T-cell (primary cell): ENCODE measurements around the gene SYNRG. TPM values are rescaled to one million over a fixed set of nuclear protein-coding genes. Genes with fewer than 3 reads are reported as not detected.
A peak's percentile ranks its signal among the peaks of the same experiment; 100 is the strongest.
"Not testable (repeated sequence)": the region's sequence is repeated elsewhere in the genome, so short reads cannot be mapped to it uniquely, and the experiment has no call there.

Experiments
- ATAC-seq, 4 experiments: fragments of 200-7000 bp in 3 of 4; fragments of 150-1000 bp in 1 of 4; cut with Tn5 transposase; replicated peaks in 1 of 4; 1 replicate in 3 of 4; 2 replicates in 1 of 4; pipeline ENCODE4 v1.10.0; 2021; ENCODE audit warnings: moderate library complexity in 3 of 4, mild to moderate bottlenecking in 2 of 4, moderate number of reproducible peaks in 1 of 4
- CTCF ChIA-PET, 2 donors: fragments of 300-600 bp; sonication (Branson Sonifier 250); formaldehyde crosslinking; loops; one replicate each; lab custom pipeline; 2022; ENCODE audit warnings: antibody characterized with exemption in 2 of 2; lab: Charles Lee
- POLR2A ChIA-PET, 2 donors: fragments of 300-600 bp; sonication (Branson Sonifier 250); formaldehyde crosslinking; loops; one replicate each; lab custom pipeline; 2022; ENCODE audit warnings: antibody characterized with exemption in 2 of 2; lab: Charles Lee
- DNase-seq, 35 experiments: peaks; one replicate each; pipeline versions ENCODE4 v3.0.0 to v3.0.0-alpha.2; 2013 to 2023
- H3K27ac ChIP-seq: one replicate; pipeline ENCODE4 v1.5.1; 2013; ENCODE audit warnings: low read length
- H3K27me3 ChIP-seq, 2 experiments: replicated peaks in 1 of 2; 1 replicate in 1 of 2; 2 replicates in 1 of 2; pipeline versions ENCODE4 v1.6.1 to v1.7.0; 2013; ENCODE audit warnings: low read length in 1 of 2, mixed read lengths in 1 of 2; ENCODE audit not compliant: control insufficient read depth in 2 of 2, insufficient read depth in 2 of 2; ENCODE audit errors: extremely low read depth in 1 of 2
- H3K36me3 ChIP-seq, 2 donors: 1 replicate in 1 of 2; 2 replicates in 1 of 2; pipeline versions ENCODE4 v1.6.1 to v1.7.0; 2013; ENCODE audit warnings: low read length in 1 of 2; ENCODE audit not compliant: control insufficient read depth in 2 of 2, insufficient read depth in 1 of 2; ENCODE audit errors: extremely low read depth in 1 of 2
- H3K4me1 ChIP-seq, 2 experiments: 1 replicate in 1 of 2; 2 replicates in 1 of 2; pipeline versions ENCODE4 v1.6.1 to v1.7.0; 2013; ENCODE audit warnings: low read length in 2 of 2, mixed read lengths in 1 of 2; ENCODE audit not compliant: insufficient read depth in 2 of 2, control insufficient read depth in 1 of 2; ENCODE audit errors: extremely low read depth in 1 of 2
- H3K4me3 ChIP-seq, 2 donors: 1 replicate in 1 of 2; 2 replicates in 1 of 2; pipeline versions ENCODE4 v1.5.1 to v1.7.0; 2013; ENCODE audit warnings: mild to moderate bottlenecking in 2 of 2, low read length in 1 of 2, moderate library complexity in 1 of 2; ENCODE audit not compliant: control insufficient read depth in 1 of 2; ENCODE audit errors: extremely low read depth in 1 of 2
- H3K9me3 ChIP-seq: 2 replicates; pipeline ENCODE4 v1.7.0; 2013
- H3K27ac Mint-ChIP-seq, 2 donors: one replicate each; pipeline ENCODE4 v1.8.0; 2020 to 2021; ENCODE audit warnings: mild to moderate bottlenecking in 2 of 2, mixed read lengths in 2 of 2
- H3K27me3 Mint-ChIP-seq, 2 donors: one replicate each; pipeline ENCODE4 v1.8.0; 2021 to 2022; ENCODE audit warnings: mixed read lengths in 2 of 2
- H3K36me3 Mint-ChIP-seq: one replicate; pipeline ENCODE4 v1.8.0; 2021; ENCODE audit warnings: mixed read lengths
- H3K4me1 Mint-ChIP-seq, 3 donors: one replicate each; pipeline ENCODE4 v1.8.0; 2020 to 2022; ENCODE audit warnings: mixed read lengths in 3 of 3, mild to moderate bottlenecking in 1 of 3
- H3K4me3 Mint-ChIP-seq, 3 donors: one replicate each; pipeline ENCODE4 v1.8.0; 2020 to 2022; ENCODE audit warnings: mild to moderate bottlenecking in 3 of 3, mixed read lengths in 3 of 3, moderate library complexity in 3 of 3
- H3K9me3 Mint-ChIP-seq, 3 donors: one replicate each; pipeline ENCODE4 v1.8.0; 2020 to 2022; ENCODE audit warnings: mixed read lengths in 3 of 3
- WGBS: methylation state at CpG from one replicate; pipeline ENCODE4 v1.1.5; 2013; ENCODE audit warnings: missing lambda C conversion rate; ENCODE audit not compliant: insufficient coverage; 5-methylcytosine and 5-hydroxymethylcytosine counted together
- total RNA-seq, 35 experiments: library from RNA in 6 of 35; stranded (reverse) in 6 of 35; fragments of 120-200 nt in 1 of 35; gene quantifications; one replicate each; pipeline versions ENCODE4 v1.2.1 to v1.2.4 and lab custom pipeline; 2013 to 2026

SYNRG gene
- total RNA-seq, 5 donors from 2014 or later (not counting 1 experiment from before 2014, with no cell fraction given): 103 to 118 (median 113) TPM

- no peak overlapping the region for H3K27ac Mint-ChIP-seq
- H3K4me3 ChIP-seq: no peak overlapping the region
Observed at GRCh38 chr17:37517881-37518280, 91.3 kb downstream of the SYNRG start.

GRCh38 chr17:37516127-37516571, 93.1 kb downstream of the SYNRG start:
- Mint-ChIP-seq H3K9me3 (no peaks in the 10 kb centered on the region), H3K27ac (no peak overlapping the region)
- POLR2A ChIA-PET: interaction anchor here in 1 of 2 donors (0.7 kb wide), 1 partner anchor 12 kb away, joined by 3 read pairs; no protein-coding TSS in a partner anchor

More at GRCh38 chr17:37517881-37518280, 91.3 kb downstream of the SYNRG start:
- Mint-ChIP-seq H3K4me3 (no peak overlapping the region), H3K36me3 (peaks cover 50% of the 10 kb centered on the region), H3K9me3 (no peaks in the 10 kb centered on the region), H3K4me1 (peaks cover 0 to 10% (median 8%) of the 10 kb centered on the region in 3 donors), H3K27me3 (no peaks in the 10 kb centered on the region)
- 97% methylated on average over 4 of the region's 4 CpGs for WGBS
- CTCF ChIA-PET: no interaction called here
- H3K36me3 ChIP-seq: peaks cover 20 to 73% of the 10 kb centered on the region in 2 donors
- H3K27ac ChIP-seq: no peak overlapping the region
- no peak for DNase-seq
- POLR2A ChIA-PET: interaction anchor here in 1 of 2 donors (0.6 kb wide), 1 partner anchor 30 kb away, joined by 3 read pairs; no protein-coding TSS in a partner anchor
- no peaks in the 10 kb centered on the region for H3K9me3 ChIP-seq
- no peak for ATAC-seq
- H3K27me3 ChIP-seq: no peaks in the 10 kb centered on the region
- peaks cover 0 to 5% of the 10 kb centered on the region in 2 experiments for H3K4me1 ChIP-seq

GRCh38 chr17:37513711-37514110, 95.5 kb downstream of the SYNRG start:
- H3K9me3 Mint-ChIP-seq: no peaks in the 10 kb centered on the region
- Histone ChIP-seq H3K9me3 (no peaks in the 10 kb centered on the region), H3K4me3 (no peak overlapping the region), H3K36me3 (peaks cover 15 to 48% of the 10 kb centered on the region in 2 donors), H3K4me1 (peaks cover 0 to 4% of the 10 kb centered on the region in 2 experiments), H3K27ac (no peak overlapping the region), H3K27me3 (no peaks in the 10 kb centered on the region)
- CTCF ChIA-PET: no interaction called here
- ATAC-seq: no peak
- no peaks in the 10 kb centered on the region for H3K27me3 Mint-ChIP-seq
- peaks cover 11 to 17% (median 12%) of the 10 kb centered on the region in 3 donors for H3K4me1 Mint-ChIP-seq
- no peak for DNase-seq
- POLR2A ChIA-PET: no interaction called here
- H3K27ac Mint-ChIP-seq: no peak overlapping the region
- H3K4me3 Mint-ChIP-seq: no peak overlapping the region
- 95% methylated on average over 9 of the region's 10 CpGs for WGBS
- peaks cover 31% of the 10 kb centered on the region for H3K36me3 Mint-ChIP-seq

More at GRCh38 chr17:37516127-37516571, 93.1 kb downstream of the SYNRG start:
- 100% methylated on average over 2 of the region's 6 CpGs for WGBS
- Histone ChIP-seq H3K36me3 (peaks cover 20 to 70% of the 10 kb centered on the region in 2 donors), H3K9me3 (no peaks in the 10 kb centered on the region), H3K27ac (no peak overlapping the region), H3K27me3 (no peaks in the 10 kb centered on the region), H3K4me3 (no peak overlapping the region), H3K4me1 (peaks cover 0 to 5% of the 10 kb centered on the region in 2 experiments)
- peaks cover 49% of the 10 kb centered on the region for H3K36me3 Mint-ChIP-seq
- H3K27me3 Mint-ChIP-seq: no peaks in the 10 kb centered on the region
- ATAC-seq: no peak
- no peak overlapping the region for H3K4me3 Mint-ChIP-seq
- DNase-seq: no peak
- peaks cover 0 to 13% (median 8%) of the 10 kb centered on the region in 3 donors for H3K4me1 Mint-ChIP-seq
- CTCF ChIA-PET: no interaction called here

DNA sequence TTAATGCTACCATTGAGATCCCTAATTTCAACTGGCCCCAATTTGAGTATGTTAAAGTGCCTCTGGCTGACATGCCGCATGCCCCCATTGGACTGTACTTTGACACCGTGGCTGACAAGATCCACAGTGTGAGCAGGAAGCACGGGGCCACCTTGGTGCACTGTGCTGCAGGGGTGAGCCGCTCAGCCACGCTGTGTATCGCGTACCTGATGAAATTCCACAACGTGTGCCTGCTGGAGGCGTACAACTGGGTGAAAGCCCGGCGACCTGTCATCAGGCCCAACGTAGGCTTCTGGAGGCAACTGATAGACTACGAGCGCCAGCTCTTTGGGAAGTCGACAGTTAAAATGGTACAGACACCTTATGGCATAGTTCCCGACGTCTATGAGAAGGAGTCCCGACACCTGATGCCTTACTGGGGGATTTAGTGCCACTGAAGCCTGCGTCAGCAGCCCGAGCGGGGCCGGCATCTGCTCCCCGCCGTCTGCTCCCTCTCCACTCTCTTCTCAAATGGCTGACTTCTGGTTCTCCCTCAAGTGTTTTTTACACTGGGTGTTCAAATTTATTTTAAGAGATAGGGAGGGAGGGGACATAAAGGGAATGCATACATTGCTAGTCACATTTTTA, 96.7 kb downstream of the SYNRG start:
- no peak overlapping the region for H3K27ac Mint-ChIP-seq
- Histone ChIP-seq H3K27ac (no peak overlapping the region), H3K9me3 (no peaks in the 10 kb centered on the region), H3K36me3 (peaks cover 12 to 36% of the 10 kb centered on the region in 2 donors), H3K27me3 (no peaks in the 10 kb centered on the region), H3K4me1 (peaks cover 0 to 4% of the 10 kb centered on the region in 2 experiments), H3K4me3 (no peak overlapping the region)
- peaks cover 11 to 17% (median 12%) of the 10 kb centered on the region in 3 donors for H3K4me1 Mint-ChIP-seq
- peaks cover 19% of the 10 kb centered on the region for H3K36me3 Mint-ChIP-seq
- no peak for DNase-seq
- H3K27me3 Mint-ChIP-seq: no peaks in the 10 kb centered on the region
- 94% methylated on average over 18 of the region's 24 CpGs for WGBS
- no peak for ATAC-seq
- CTCF ChIA-PET: no interaction called here
- H3K9me3 Mint-ChIP-seq: no peaks in the 10 kb centered on the region
- no peak overlapping the region for H3K4me3 Mint-ChIP-seq
- POLR2A ChIA-PET: interaction anchor here in 1 of 2 donors (0.6 kb wide), 1 partner anchor 108 kb away, joined by 5 read pairs; no protein-coding TSS in a partner anchor

DNA sequence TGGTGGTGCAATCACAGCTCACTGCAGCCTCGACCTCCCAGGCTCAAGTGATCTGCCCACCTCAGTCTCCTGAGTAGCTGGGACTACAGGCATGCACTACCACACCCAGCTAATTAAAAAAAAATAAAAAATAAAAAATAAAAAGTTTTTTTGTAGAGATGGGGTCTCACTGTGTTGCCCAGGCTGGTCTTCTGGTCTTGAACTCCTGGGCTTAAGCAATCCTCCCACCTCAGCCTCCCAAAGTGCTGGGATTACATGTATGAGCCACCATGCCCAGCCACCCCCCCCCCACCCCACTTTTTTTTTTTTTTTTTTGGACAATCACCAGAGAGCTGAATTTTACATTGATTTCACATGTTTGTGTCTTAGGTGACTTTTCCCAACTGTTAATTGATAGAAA, 97.6 kb downstream of the SYNRG start:
- Mint-ChIP-seq H3K4me1 (peaks cover 11 to 17% (median 12%) of the 10 kb centered on the region in 3 donors), H3K36me3 (peaks cover 16% of the 10 kb centered on the region)
- H3K27me3 Mint-ChIP-seq, POLR2A ChIA-PET, H3K9me3 Mint-ChIP-seq, H3K4me3 Mint-ChIP-seq, H3K27ac Mint-ChIP-seq, H3K9me3 ChIP-seq, H3K4me1 ChIP-seq, H3K4me3 ChIP-seq, H3K27ac ChIP-seq, ATAC-seq, DNase-seq, H3K27me3 ChIP-seq: not testable (repeated sequence)
- peaks cover 6 to 30% of the 10 kb centered on the region in 2 donors for H3K36me3 ChIP-seq
- CTCF ChIA-PET: interaction anchor here in 1 of 2 donors (0.6 to 0.7 kb wide), 2 partner anchors 11 to 20 kb away, joined by 3 to 4 read pairs; no protein-coding TSS in a partner anchor
- WGBS: no CpG with 5 or more reads among the region's 1 CpG

- Histone ChIP-seq H3K27me3 (no peaks in the 10 kb centered on the region), H3K4me3 (no peak overlapping the region), H3K9me3 (no peaks in the 10 kb centered on the region), H3K36me3 (peaks cover 3 to 21% of the 10 kb centered on the region in 2 donors), H3K4me1 (peaks cover 0 to 4% of the 10 kb centered on the region in 2 experiments), H3K27ac (no peak overlapping the region)
- Mint-ChIP-seq H3K4me3 (no peak overlapping the region), H3K4me1 (peaks cover 12 to 23% (median 17%) of the 10 kb centered on the region in 3 donors), H3K36me3 (peaks cover 13% of the 10 kb centered on the region), H3K27me3 (no peaks in the 10 kb centered on the region), H3K27ac (peak overlapping the region in 1 of 2 donors; percentile 17), H3K9me3 (no peaks in the 10 kb centered on the region)
- WGBS: 100% methylated on average over 17 of the region's 17 CpGs
- CTCF ChIA-PET: no interaction called here
- ATAC-seq: no peak
- no peak for DNase-seq
- POLR2A ChIA-PET: no interaction called here
Observed at GRCh38 chr17:37510056-37510455, 99.2 kb downstream of the SYNRG start.
